Measurements from ENCODE around the gene FAM163A. TPM values are rescaled to one million over a fixed set of nuclear protein-coding genes. Genes with fewer than 3 reads are reported as not detected.
"Not testable (repeated sequence)": the region's sequence is repeated elsewhere in the genome, so short reads cannot be mapped to it uniquely, and the experiment has no call there.

FAM163A gene
- total RNA-seq, 1 donor from 2014 or later: not detected

GRCh38 chr1:179817056-179817455 lies 74.0 kb downstream of the FAM163A start:
- no peak for ATAC-seq

- ATAC-seq: no peak
Observed at GRCh38 chr1:179817789-179818188, 74.7 kb downstream of the FAM163A start.

DNA sequence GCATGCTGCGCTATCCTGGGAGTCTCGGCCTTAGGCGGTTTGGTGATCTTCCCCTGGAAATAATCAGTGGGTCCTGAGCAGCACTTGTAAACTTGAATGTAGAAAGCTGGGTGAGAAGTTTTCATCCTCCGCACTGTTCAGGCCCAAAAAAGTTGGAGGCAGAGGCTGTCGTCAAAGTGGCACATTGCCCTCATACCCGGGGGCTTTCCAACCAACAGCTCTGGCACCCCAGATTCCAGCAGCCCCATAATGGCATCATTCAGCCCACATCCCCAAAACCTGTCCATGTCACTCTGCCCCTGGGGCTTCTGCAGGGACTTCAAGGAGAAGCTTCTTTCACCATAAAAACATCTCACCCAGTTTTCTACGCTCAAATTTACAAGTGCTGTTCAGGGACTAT lies 75.2 kb downstream of the FAM163A start:
- no peak for ATAC-seq

GRCh38 chr1:179818743-179819173 lies 75.7 kb downstream of the FAM163A start:
- ATAC-seq: no peak

DNA sequence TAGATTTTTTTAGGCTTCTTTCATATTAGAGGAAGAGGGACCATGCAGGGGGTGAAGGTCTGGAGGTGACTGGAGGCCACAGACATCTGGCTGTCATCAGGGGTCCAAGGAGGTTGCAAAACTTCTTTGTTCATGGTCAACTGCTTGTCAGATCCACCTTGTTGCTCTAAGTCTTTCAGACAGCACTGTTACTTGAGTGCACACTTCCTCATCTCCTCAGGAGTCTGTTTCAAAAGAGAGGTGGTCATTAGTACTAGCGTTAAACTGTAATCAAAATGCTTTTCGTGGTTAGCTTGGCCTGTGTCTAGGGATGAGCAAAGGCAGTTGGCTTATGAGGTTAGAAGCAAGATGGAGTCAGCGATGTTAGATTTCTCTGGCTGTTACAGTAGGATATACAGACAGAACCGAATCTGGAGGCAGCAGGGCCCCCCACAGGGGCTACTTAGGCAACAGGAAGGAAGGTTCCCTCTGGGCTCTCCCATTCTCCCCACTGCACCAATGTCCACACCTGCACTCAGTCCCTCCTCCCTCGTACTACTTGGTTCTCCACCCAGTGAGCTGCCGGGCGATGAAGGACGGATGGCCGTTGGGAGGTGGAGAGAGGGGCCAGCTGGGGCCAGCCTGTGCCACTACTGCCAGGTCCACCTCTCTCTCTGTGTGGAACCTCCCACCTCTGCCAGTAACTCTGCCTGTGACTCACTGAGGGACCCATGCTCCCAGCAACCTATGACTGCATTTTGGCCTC lies 77.3 kb downstream of the FAM163A start:
- ATAC-seq: no peak

DNA sequence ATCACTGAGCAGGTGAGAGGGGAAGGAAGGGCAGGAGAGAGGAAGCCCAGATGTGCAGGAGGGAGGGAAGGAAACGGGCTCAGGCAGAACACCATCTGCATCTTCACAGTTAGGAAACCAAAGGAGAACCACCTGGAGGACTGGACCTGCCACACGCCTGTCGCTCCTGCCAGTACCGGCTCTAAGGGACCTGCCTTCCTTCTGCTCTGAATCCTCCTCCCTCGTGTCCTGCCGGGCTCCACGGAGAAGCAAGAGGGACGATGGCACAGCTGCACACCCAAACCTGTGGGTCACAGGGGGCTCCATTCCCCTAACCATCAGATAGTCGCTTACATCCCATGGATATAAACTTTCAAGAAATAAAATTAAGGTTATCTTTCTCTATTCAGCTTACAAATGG lies 78.4 kb downstream of the FAM163A start:
- ATAC-seq: no peak

- no peak for ATAC-seq
Observed at GRCh38 chr1:179822065-179822464, 79.0 kb downstream of the FAM163A start.

- ATAC-seq: no peak
Observed at GRCh38 chr1:179823693-179824092, 80.6 kb downstream of the FAM163A start.

DNA sequence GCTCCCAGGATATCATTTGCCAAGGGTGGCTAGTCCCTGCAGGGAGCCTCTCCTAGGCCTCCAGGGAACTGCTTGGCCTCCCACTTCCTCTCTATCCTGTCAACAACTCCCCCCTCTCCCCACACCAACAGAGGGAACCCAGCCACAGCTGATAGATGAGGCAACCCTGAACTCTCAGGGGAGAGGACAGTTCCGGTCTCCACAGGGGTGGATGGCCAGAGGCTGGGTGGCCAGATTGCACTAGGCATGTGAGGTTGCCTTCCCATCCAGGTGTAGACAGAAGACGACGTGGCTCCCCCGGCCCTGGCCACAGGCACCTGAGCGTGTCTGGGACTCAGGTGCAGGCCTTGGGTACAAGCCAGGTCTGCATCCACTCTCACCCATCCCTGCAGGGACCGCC lies 81.2 kb downstream of the FAM163A start:
- ATAC-seq: no peak

GRCh38 chr1:179825206-179825605 lies 82.1 kb downstream of the FAM163A start:
- ATAC-seq: no peak

- ATAC-seq: no peak
Observed at GRCh38 chr1:179825798-179826460, 82.8 kb downstream of the FAM163A start.

- ATAC-seq: no peak
Observed at GRCh38 chr1:179826626-179827280, 83.7 kb downstream of the FAM163A start.

DNA sequence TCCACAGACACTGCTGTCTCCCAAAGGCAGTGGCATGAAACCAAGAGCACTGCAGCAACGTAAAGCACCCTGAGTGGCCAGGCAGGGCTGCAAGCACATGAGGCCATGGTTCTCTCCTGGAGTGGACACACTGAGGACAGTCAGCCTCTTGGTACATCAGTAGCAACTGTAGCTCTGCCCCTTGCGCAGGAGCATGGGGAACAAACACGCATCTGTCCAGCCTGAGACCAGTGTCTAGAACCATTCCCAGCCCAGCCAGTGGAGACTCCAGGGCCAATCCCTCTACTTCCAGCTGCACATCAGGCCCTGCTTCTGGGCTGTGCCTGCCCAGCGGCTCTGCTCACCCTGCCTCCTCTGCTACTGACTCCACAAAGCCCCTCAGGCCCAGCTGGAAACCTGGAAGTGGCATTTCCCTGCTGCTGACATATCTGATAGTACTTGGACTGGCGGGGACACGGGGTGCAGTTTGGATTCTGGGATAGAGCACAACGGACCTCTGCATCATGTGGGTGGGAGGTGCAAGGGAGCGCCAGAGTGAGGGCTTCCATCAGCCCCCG lies 85.5 kb downstream of the FAM163A start:
- ATAC-seq: no peak

DNA sequence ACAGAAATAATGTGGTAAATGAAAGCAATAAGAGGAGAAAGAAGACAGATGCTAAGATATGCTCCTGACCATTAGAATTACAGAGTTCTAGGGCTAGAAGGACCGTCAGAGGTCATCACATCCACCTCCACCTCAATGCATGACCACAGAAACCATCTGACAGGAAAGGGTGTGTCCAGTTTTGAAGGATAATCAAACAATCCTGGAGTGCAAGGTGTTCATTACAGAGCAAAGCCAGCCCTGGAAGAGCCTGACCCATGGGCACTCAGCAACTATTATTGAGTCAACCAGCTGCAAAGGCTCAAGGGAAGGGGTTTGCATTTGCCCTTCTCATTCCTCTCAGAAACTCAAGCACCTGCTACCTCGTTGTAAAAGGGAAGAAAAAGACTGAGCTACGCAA lies 88.1 kb downstream of the FAM163A start:
- no peak for ATAC-seq

- no peak for ATAC-seq
Observed at GRCh38 chr1:179831852-179832699, 89.0 kb downstream of the FAM163A start.

GRCh38 chr1:179836686-179837445 lies 93.8 kb downstream of the FAM163A start:
- not testable (repeated sequence) for ATAC-seq

- ATAC-seq: no peak
Observed at GRCh38 chr1:179840107-179840506, 97.0 kb downstream of the FAM163A start.

DNA sequence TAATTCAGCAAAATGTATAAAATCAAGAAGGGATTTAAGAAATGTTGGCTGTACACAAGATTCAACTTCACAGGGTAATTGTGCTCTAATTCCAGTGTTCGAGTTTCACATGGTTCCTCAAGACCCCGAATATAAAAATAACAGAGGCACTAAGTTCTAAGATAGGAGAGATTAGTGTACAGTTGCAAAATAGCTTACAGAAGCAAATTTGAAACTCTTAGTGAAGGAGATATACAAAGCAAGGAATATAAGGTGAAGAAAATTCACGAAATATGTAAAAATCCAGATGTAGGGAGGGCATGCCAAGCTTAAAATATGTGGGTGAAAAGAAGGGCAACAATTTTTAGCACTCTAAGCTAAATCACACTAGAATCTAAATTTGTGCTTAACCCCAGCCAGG lies 105.1 kb downstream of the FAM163A start:
- no peak for ATAC-seq

GRCh38 chr1:179853102-179853501 lies 110.0 kb downstream of the FAM163A start:
- ATAC-seq: no peak

GRCh38 chr1:179855831-179856230 lies 112.7 kb downstream of the FAM163A start:
- ATAC-seq: not testable (repeated sequence)

- ATAC-seq: no peak
Observed at GRCh38 chr1:179856296-179856695, 113.2 kb downstream of the FAM163A start.

- ATAC-seq: no peak
Observed at GRCh38 chr1:179857009-179857408, 113.9 kb downstream of the FAM163A start.
